GM23338 (cell line): ENCODE measurements around the gene CRMP1. TPM values are rescaled to one million over a fixed set of nuclear protein-coding genes. Genes with fewer than 3 reads are reported as not detected.

ENCODE experiments used
- ATAC-seq: fragments of 200-7000 bp; cut with Tn5 transposase; 3 replicates; pipeline ENCODE4 v1.9.1; 2020
- DNase-seq: peaks from one replicate; pipeline ENCODE4 v3.0.0-alpha.2; 2015; ENCODE audit warnings: low spot score
- H2AFZ ChIP-seq: fragments of 200-600 bp; sonication (generic); 2 replicates; pipeline ENCODE4 v1.8.0; 2016; ENCODE audit warnings: antibody characterized with exemption, mild to moderate bottlenecking, moderate library complexity
- H3F3A ChIP-seq: fragments of 200-600 bp; sonication (generic); replicated peaks from 2 replicates; pipeline ENCODE4 v1.8.0; 2017; ENCODE audit warnings: antibody characterized with exemption, mixed run types, low read depth
- H3K27ac ChIP-seq: fragments of 200-600 bp; sonication (generic); 2 replicates; pipeline ENCODE4 v1.6.1; 2016; ENCODE audit warnings: low read depth
- H3K27me3 ChIP-seq: fragments of 200-600 bp; sonication (generic); 2 replicates; pipeline ENCODE4 v1.8.0; 2016; ENCODE audit warnings: mild to moderate bottlenecking, mixed run types, moderate library complexity; ENCODE audit not compliant: insufficient read depth
- H3K36me3 ChIP-seq: fragments of 200-600 bp; sonication (generic); 2 replicates; pipeline ENCODE4 v1.8.0; 2016; ENCODE audit warnings: mild to moderate bottlenecking; ENCODE audit not compliant: insufficient read depth
- H3K4me1 ChIP-seq: fragments of 200-600 bp; sonication (generic); 2 replicates; pipeline ENCODE4 v1.8.0; 2016; ENCODE audit warnings: mild to moderate bottlenecking, moderate library complexity; ENCODE audit not compliant: insufficient read depth
- H3K4me2 ChIP-seq: fragments of 200-600 bp; sonication (generic); 2 replicates; pipeline ENCODE4 v1.7.1; 2017; ENCODE audit warnings: mixed run types
- H3K4me3 ChIP-seq: fragments of 200-600 bp; sonication (generic); 2 replicates; pipeline ENCODE4 v1.6.1; 2016; ENCODE audit warnings: mixed run types
- H3K79me2 ChIP-seq: fragments of 200-600 bp; sonication (generic); replicated peaks from 2 replicates; pipeline ENCODE4 v1.8.0; 2017; ENCODE audit warnings: mild to moderate bottlenecking; ENCODE audit not compliant: insufficient read depth
- H3K9me2 ChIP-seq: fragments of 200-600 bp; sonication (generic); 2 replicates; pipeline ENCODE4 v1.8.0; 2017; ENCODE audit not compliant: insufficient read depth
- H4K20me1 ChIP-seq: fragments of 200-600 bp; sonication (generic); replicated peaks from 2 replicates; pipeline ENCODE4 v1.8.0; 2017; ENCODE audit warnings: mild to moderate bottlenecking; ENCODE audit not compliant: insufficient read depth
- H3K27ac Mint-ChIP-seq: 2 replicates; pipeline ENCODE4 v1.8.0; 2020; ENCODE audit warnings: inconsistent platforms, mild to moderate bottlenecking, moderate library complexity, mixed read lengths
- H3K27me3 Mint-ChIP-seq: 3 replicates; pipeline ENCODE4 v1.8.0; 2022; ENCODE audit warnings: low read depth, mild to moderate bottlenecking, moderate library complexity, mixed read lengths, inconsistent platforms; ENCODE audit not compliant: insufficient read depth, poor library complexity
- H3K36me3 Mint-ChIP-seq: 3 replicates; pipeline ENCODE4 v1.8.0; 2021; ENCODE audit warnings: low read depth, mild to moderate bottlenecking, inconsistent platforms, moderate library complexity, mixed read lengths
- H3K4me1 Mint-ChIP-seq: 3 replicates; pipeline ENCODE4 v1.8.0; 2020; ENCODE audit warnings: mild to moderate bottlenecking, inconsistent platforms, mixed read lengths
- H3K4me3 Mint-ChIP-seq: 3 replicates; pipeline ENCODE4 v1.8.0; 2021; ENCODE audit warnings: moderate library complexity, mild to moderate bottlenecking, inconsistent platforms, mixed read lengths
- H3K9me3 Mint-ChIP-seq: 3 replicates; pipeline ENCODE4 v1.8.0; 2020; ENCODE audit warnings: moderate library complexity, mild to moderate bottlenecking, inconsistent platforms, mixed read lengths
- EZH2 ChIP-seq: fragments of 200-600 bp; sonication (generic); IDR thresholded peaks from one replicate; pipeline ENCODE4 v1.8.0; 2017; ENCODE audit warnings: antibody characterized with exemption, mild to moderate bottlenecking, low read depth; ENCODE audit not compliant: unreplicated experiment
- EZH2phosphoT487 ChIP-seq: fragments of 200-600 bp; sonication (generic); IDR thresholded peaks from one replicate; pipeline ENCODE4 v1.8.1; 2018; ENCODE audit warnings: antibody characterized with exemption; ENCODE audit not compliant: unreplicated experiment
- JUNB ChIP-seq: IDR thresholded peaks from one replicate; pipeline ENCODE4 v1.6.1; 2016; ENCODE audit warnings: antibody characterized with exemption; ENCODE audit not compliant: unreplicated experiment
- NANOG ChIP-seq: IDR thresholded peaks from 2 replicates; pipeline ENCODE4 v1.6.1; 2016; ENCODE audit warnings: antibody characterized with exemption, borderline replicate concordance
- STAT1 ChIP-seq: IDR thresholded peaks from one replicate; pipeline ENCODE4 v1.6.1; 2016; ENCODE audit warnings: antibody characterized with exemption; ENCODE audit not compliant: unreplicated experiment
- ZNF331 ChIP-seq: fragments of 250-450 bp; sonication (Bioruptor Pico); IDR thresholded peaks from 2 replicates; pipeline ENCODE4 v1.5.0; 2020; ENCODE audit warnings: low read depth, mild to moderate bottlenecking, moderate library complexity
- polyA plus RNA-seq: library from polyadenylated mRNA; unstranded; fragments of >200 nt; fragmentation: Nextera tagmentation; extraction: Ambion mirVana; gene quantifications from 2 replicates; pipeline ENCODE4 v1.2.1, GENCODE V29; 2016
- total RNA-seq: library from RNA; depleted of rRNA; stranded (reverse); fragments of >200 nt; shearing (Covaris generic); gene quantifications from 2 replicates; pipeline ENCODE4 v1.2.3, GENCODE V29; 2014
- TF ChIP-seq, protein P1 (sequence below): IDR thresholded peaks from 2 replicates; pipeline ENCODE4 v1.6.1; 2016; ENCODE audit warnings: antibody characterized with exemption
- TF ChIP-seq, protein P2 (sequence below): IDR thresholded peaks from one replicate; pipeline ENCODE4 v1.6.1; 2018; ENCODE audit warnings: antibody characterized with exemption; ENCODE audit not compliant: unreplicated experiment
- TF ChIP-seq, protein P3 (sequence below), 2 experiments: fragments of 200-600 bp in 1 of 2; sonication (generic) in 1 of 2; conservative IDR thresholded peaks; 2 replicates each; pipeline versions ENCODE4 v1.5.1 to v1.6.1; 2016 to 2017; ENCODE audit warnings: antibody characterized with exemption in 2 of 2, low read depth in 2 of 2, mild to moderate bottlenecking in 2 of 2, moderate library complexity in 1 of 2
- TF ChIP-seq, protein P4 (sequence below): fragments of 250-450 bp; sonication (Bioruptor Pico); IDR thresholded peaks from 2 replicates; pipeline ENCODE4 v1.5.0; 2020; ENCODE audit warnings: mild to moderate bottlenecking, moderate library complexity

The CRMP1 gene
- total and polyA plus RNA-seq, 2 experiments from 2014 or later = 52.7 to 146 TPM

DNA sequence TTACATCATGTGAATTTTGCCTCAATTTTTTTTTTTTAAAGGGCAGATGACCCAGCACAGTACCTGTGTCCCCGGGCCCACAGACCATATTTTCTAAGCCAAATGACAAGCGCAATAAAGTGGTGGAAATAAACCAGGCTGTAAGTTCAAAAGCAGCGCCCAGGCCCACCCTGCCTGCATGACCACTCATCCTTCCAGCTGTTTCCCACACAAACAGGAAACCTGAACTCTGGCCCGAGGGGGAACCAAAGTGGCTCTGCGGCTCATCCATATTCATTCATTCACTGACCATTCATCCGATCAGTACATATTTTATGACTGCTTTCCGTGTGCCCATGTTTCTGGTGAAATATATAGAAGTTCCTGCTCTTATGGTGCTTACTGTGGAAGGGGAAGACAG, 33.7 kb upstream of the CRMP1 start (continued):
- TF ChIP-seq EZH2 = no peak
- TF ChIP-seq JUNB = no peak
- TF ChIP-seq, protein P1, sequence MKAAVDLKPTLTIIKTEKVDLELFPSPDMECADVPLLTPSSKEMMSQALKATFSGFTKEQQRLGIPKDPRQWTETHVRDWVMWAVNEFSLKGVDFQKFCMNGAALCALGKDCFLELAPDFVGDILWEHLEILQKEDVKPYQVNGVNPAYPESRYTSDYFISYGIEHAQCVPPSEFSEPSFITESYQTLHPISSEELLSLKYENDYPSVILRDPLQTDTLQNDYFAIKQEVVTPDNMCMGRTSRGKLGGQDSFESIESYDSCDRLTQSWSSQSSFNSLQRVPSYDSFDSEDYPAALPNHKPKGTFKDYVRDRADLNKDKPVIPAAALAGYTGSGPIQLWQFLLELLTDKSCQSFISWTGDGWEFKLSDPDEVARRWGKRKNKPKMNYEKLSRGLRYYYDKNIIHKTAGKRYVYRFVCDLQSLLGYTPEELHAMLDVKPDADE = no peak
- TF ChIP-seq NANOG = no peak
- TF ChIP-seq, protein P2, sequence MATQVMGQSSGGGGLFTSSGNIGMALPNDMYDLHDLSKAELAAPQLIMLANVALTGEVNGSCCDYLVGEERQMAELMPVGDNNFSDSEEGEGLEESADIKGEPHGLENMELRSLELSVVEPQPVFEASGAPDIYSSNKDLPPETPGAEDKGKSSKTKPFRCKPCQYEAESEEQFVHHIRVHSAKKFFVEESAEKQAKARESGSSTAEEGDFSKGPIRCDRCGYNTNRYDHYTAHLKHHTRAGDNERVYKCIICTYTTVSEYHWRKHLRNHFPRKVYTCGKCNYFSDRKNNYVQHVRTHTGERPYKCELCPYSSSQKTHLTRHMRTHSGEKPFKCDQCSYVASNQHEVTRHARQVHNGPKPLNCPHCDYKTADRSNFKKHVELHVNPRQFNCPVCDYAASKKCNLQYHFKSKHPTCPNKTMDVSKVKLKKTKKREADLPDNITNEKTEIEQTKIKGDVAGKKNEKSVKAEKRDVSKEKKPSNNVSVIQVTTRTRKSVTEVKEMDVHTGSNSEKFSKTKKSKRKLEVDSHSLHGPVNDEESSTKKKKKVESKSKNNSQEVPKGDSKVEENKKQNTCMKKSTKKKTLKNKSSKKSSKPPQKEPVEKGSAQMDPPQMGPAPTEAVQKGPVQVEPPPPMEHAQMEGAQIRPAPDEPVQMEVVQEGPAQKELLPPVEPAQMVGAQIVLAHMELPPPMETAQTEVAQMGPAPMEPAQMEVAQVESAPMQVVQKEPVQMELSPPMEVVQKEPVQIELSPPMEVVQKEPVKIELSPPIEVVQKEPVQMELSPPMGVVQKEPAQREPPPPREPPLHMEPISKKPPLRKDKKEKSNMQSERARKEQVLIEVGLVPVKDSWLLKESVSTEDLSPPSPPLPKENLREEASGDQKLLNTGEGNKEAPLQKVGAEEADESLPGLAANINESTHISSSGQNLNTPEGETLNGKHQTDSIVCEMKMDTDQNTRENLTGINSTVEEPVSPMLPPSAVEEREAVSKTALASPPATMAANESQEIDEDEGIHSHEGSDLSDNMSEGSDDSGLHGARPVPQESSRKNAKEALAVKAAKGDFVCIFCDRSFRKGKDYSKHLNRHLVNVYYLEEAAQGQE = no peak
- TF ChIP-seq EZH2phosphoT487 = no peak

DNA sequence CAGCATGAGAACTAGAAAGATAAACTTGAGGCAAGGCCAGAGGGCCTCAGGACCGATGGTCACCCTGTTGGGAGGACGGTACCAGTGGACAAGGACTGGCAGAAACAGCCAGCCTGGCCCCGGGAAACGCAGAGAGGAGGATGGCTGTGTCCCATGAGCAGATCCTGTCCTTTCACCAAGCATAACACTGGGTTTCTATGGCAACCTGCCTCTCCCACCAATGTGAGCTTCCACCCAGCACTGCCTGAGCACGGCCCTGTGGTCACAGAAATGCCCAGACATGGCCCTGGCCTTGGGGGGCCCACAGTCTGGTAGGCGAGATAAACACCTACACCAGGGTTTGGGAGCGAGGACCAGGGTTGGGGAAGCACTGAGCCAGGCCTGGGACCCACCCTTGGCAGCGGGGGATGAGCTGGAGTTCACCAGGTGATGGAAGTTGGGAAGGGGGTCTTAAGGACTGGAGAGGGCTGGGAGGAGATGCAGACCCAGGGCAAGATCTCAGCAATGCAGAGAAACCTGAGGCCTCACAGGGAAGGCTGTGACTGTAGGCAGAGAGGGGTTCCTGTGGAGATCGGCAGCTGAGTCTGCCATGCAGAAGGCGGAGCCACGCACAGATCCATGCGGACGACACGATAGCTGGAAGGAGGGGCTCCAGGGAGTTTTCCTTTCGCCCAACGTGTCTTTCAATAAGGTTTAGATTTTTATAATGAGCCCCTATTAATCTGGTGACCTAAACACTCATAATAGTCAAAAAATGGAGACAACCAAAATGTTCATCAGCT, 32.7 kb upstream of the CRMP1 start:
- Histone ChIP-seq H3K27ac (no peak overlapping the region), H3K27me3 (no peaks in the 10 kb centered on the region), H3K79me2 (no peaks in the 10 kb centered on the region), H4K20me1 (no peaks in the 10 kb centered on the region), H3F3A (no peaks in the 10 kb centered on the region), H3K4me2 (no peak overlapping the region), H3K9me2 (no peaks in the 10 kb centered on the region), H3K4me1 (peaks cover 7% of the 10 kb centered on the region; the same call in 1 of the 2 replicates), H3K36me3 (no peaks in the 10 kb centered on the region), H3K4me3 (no peak overlapping the region), H2AFZ (no peak overlapping the region)
- DNase-seq (no peak), ATAC-seq (peak; percentile 70)
- Mint-ChIP-seq H3K4me3 (no peak overlapping the region), H3K27me3 (peaks cover 8% of the 10 kb centered on the region), H3K36me3 (no peaks in the 10 kb centered on the region), H3K27ac (no peak overlapping the region), H3K9me3 (no peaks in the 10 kb centered on the region), H3K4me1 (peaks cover 25% of the 10 kb centered on the region)
- TF ChIP-seq, protein P3, sequence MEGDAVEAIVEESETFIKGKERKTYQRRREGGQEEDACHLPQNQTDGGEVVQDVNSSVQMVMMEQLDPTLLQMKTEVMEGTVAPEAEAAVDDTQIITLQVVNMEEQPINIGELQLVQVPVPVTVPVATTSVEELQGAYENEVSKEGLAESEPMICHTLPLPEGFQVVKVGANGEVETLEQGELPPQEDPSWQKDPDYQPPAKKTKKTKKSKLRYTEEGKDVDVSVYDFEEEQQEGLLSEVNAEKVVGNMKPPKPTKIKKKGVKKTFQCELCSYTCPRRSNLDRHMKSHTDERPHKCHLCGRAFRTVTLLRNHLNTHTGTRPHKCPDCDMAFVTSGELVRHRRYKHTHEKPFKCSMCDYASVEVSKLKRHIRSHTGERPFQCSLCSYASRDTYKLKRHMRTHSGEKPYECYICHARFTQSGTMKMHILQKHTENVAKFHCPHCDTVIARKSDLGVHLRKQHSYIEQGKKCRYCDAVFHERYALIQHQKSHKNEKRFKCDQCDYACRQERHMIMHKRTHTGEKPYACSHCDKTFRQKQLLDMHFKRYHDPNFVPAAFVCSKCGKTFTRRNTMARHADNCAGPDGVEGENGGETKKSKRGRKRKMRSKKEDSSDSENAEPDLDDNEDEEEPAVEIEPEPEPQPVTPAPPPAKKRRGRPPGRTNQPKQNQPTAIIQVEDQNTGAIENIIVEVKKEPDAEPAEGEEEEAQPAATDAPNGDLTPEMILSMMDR (conservative IDR thresholded peaks at IDR 0.05; ENCODE audit: low read depth in 2 of 2) = no peak
- TF ChIP-seq, protein P4, sequence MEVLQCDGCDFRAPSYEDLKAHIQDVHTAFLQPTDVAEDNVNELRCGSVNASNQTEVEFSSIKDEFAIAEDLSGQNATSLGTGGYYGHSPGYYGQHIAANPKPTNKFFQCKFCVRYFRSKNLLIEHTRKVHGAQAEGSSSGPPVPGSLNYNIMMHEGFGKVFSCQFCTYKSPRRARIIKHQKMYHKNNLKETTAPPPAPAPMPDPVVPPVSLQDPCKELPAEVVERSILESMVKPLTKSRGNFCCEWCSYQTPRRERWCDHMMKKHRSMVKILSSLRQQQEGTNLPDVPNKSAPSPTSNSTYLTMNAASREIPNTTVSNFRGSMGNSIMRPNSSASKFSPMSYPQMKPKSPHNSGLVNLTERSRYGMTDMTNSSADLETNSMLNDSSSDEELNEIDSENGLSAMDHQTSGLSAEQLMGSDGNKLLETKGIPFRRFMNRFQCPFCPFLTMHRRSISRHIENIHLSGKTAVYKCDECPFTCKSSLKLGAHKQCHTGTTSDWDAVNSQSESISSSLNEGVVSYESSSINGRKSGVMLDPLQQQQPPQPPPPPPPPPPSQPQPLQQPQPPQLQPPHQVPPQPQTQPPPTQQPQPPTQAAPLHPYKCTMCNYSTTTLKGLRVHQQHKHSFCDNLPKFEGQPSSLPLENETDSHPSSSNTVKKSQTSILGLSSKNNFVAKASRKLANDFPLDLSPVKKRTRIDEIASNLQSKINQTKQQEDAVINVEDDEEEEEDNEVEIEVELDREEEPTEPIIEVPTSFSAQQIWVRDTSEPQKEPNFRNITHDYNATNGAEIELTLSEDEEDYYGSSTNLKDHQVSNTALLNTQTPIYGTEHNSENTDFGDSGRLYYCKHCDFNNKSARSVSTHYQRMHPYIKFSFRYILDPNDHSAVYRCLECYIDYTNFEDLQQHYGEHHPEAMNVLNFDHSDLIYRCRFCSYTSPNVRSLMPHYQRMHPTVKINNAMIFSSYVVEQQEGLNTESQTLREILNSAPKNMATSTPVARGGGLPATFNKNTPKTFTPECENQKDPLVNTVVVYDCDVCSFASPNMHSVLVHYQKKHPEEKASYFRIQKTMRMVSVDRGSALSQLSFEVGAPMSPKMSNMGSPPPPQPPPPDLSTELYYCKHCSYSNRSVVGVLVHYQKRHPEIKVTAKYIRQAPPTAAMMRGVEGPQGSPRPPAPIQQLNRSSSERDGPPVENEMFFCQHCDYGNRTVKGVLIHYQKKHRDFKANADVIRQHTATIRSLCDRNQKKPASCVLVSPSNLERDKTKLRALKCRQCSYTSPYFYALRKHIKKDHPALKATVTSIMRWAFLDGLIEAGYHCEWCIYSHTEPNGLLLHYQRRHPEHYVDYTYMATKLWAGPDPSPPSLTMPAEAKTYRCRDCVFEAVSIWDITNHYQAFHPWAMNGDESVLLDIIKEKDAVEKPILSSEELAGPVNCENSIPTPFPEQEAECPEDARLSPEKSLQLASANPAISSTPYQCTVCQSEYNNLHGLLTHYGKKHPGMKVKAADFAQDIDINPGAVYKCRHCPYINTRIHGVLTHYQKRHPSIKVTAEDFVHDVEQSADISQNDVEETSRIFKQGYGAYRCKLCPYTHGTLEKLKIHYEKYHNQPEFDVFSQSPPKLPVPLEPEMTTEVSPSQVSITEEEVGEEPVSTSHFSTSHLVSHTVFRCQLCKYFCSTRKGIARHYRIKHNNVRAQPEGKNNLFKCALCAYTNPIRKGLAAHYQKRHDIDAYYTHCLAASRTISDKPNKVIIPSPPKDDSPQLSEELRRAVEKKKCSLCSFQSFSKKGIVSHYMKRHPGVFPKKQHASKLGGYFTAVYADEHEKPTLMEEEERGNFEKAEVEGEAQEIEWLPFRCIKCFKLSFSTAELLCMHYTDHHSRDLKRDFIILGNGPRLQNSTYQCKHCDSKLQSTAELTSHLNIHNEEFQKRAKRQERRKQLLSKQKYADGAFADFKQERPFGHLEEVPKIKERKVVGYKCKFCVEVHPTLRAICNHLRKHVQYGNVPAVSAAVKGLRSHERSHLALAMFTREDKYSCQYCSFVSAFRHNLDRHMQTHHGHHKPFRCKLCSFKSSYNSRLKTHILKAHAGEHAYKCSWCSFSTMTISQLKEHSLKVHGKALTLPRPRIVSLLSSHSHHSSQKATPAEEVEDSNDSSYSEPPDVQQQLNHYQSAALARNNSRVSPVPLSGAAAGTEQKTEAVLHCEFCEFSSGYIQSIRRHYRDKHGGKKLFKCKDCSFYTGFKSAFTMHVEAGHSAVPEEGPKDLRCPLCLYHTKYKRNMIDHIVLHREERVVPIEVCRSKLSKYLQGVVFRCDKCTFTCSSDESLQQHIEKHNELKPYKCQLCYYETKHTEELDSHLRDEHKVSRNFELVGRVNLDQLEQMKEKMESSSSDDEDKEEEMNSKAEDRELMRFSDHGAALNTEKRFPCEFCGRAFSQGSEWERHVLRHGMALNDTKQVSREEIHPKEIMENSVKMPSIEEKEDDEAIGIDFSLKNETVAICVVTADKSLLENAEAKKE (CRISPR knock-in tag) = no peak
- TF ChIP-seq ZNF331 (CRISPR knock-in tag) = no peak
- TF ChIP-seq JUNB = no peak
- TF ChIP-seq EZH2phosphoT487 = no peak
- TF ChIP-seq STAT1 = no peak
